ENCODE measurements around the gene TNNT1. TPM values are rescaled to one million over a fixed set of nuclear protein-coding genes. Genes with fewer than 3 reads are reported as not detected.

The TNNT1 gene
- total and polyA plus RNA-seq, 2 donors from 2014 or later = not detected

GRCh38 chr19:55146705-55147273, 2.2 kb downstream of the TNNT1 start:
- peaks cover 0 to under 1% (median 0%) of the 10 kb centered on the region in 3 donors for H3K9me3 ChIP-seq (ENCODE audit: control insufficient read depth in 2 of 3, insufficient read depth in 1 of 3, low read length in 3 of 3)
- intact Hi-C loops (cut with DNase I) = loop anchor here (10.0 kb wide), 1 partner anchor 358 kb away; no protein-coding TSS in a partner anchor
- H3K4me1 ChIP-seq (ENCODE audit: control insufficient read depth in 2 of 3, insufficient read depth in 2 of 3, low read depth in 1 of 3, low read length in 3 of 3) = no peaks in the 10 kb centered on the region
- no peak overlapping the region for H3K4me3 ChIP-seq (ENCODE audit: low read length in 3 of 3)
- FAIRE-seq (no peak), DNase-seq (peak in 4 of 5 donors; percentile 35 to 71 (median 62))
- no peak for TF ChIP-seq CTCF (IDR thresholded peaks at IDR 0.05; ENCODE audit: borderline replicate concordance, extremely low read depth, insufficient read depth)
- H3K27me3 ChIP-seq (ENCODE audit: control insufficient read depth, insufficient read depth, low read length) = peaks cover 5% of the 10 kb centered on the region
- H3K36me3 ChIP-seq (ENCODE audit: control insufficient read depth in 2 of 3, insufficient read depth in 3 of 3, low read length in 3 of 3) = no peaks in the 10 kb centered on the region
- no peak overlapping the region for H3K27ac ChIP-seq (ENCODE audit: low read depth in 2 of 2, low read length in 2 of 2)
- no peak overlapping the region for H3K9ac ChIP-seq (ENCODE audit: low read length in 3 of 3)

- intact Hi-C loops (cut with DNase I) = loop anchor here (10.0 kb wide), 1 partner anchor 359 kb away; no protein-coding TSS in a partner anchor
- Histone ChIP-seq H3K9ac (ENCODE audit: low read length in 3 of 3) (no peak overlapping the region), H3K4me1 (ENCODE audit: control insufficient read depth in 2 of 3, insufficient read depth in 2 of 3, low read depth in 1 of 3, low read length in 3 of 3) (no peaks in the 10 kb centered on the region), H3K4me3 (ENCODE audit: low read length in 3 of 3) (no peak overlapping the region), H3K9me3 (ENCODE audit: control insufficient read depth in 2 of 3, insufficient read depth in 1 of 3, low read length in 3 of 3) (no peaks in the 10 kb centered on the region), H3K36me3 (ENCODE audit: control insufficient read depth in 2 of 3, insufficient read depth in 3 of 3, low read length in 3 of 3) (no peaks in the 10 kb centered on the region), H3K27me3 (ENCODE audit: control insufficient read depth, insufficient read depth, low read length) (peaks cover 5% of the 10 kb centered on the region), H3K27ac (ENCODE audit: low read depth in 2 of 2, low read length in 2 of 2) (no peak overlapping the region)
- TF ChIP-seq CTCF (IDR thresholded peaks at IDR 0.05; ENCODE audit: borderline replicate concordance, extremely low read depth, insufficient read depth) = no peak
- DNase-seq (no peak), FAIRE-seq (no peak)
Observed at GRCh38 chr19:55146078-55146704, 2.8 kb downstream of the TNNT1 start.

- Histone ChIP-seq H3K36me3 (ENCODE audit: control insufficient read depth in 2 of 3, insufficient read depth in 3 of 3, low read length in 3 of 3) (no peaks in the 10 kb centered on the region), H3K9ac (ENCODE audit: low read length in 3 of 3) (no peak overlapping the region), H3K9me3 (ENCODE audit: control insufficient read depth in 2 of 3, insufficient read depth in 1 of 3, low read length in 3 of 3) (no peaks in the 10 kb centered on the region), H3K4me1 (ENCODE audit: control insufficient read depth in 2 of 3, insufficient read depth in 2 of 3, low read depth in 1 of 3, low read length in 3 of 3) (no peaks in the 10 kb centered on the region), H3K4me3 (ENCODE audit: low read length in 3 of 3) (no peak overlapping the region), H3K27me3 (ENCODE audit: control insufficient read depth, insufficient read depth, low read length) (peaks cover 5% of the 10 kb centered on the region), H3K27ac (ENCODE audit: low read depth in 2 of 2, low read length in 2 of 2) (no peak overlapping the region)
- TF ChIP-seq CTCF (IDR thresholded peaks at IDR 0.05; ENCODE audit: borderline replicate concordance, extremely low read depth, insufficient read depth) = no peak
- intact Hi-C loops (cut with DNase I) = loop anchor here (10.0 kb wide), 1 partner anchor 360 kb away; no protein-coding TSS in a partner anchor
- FAIRE-seq = no peak
- DNase-seq = no peak
Observed at GRCh38 chr19:55145232-55145631, 3.8 kb downstream of the TNNT1 start.

Measured in kidney (tissue), 14 donors.